ENCODE measurements around the gene THAP3. TPM values are rescaled to one million over a fixed set of nuclear protein-coding genes. Genes with fewer than 3 reads are reported as not detected.

Gene THAP3
- polyA plus RNA-seq, 1 donor from 2014 or later = 51.5 TPM

DNA sequence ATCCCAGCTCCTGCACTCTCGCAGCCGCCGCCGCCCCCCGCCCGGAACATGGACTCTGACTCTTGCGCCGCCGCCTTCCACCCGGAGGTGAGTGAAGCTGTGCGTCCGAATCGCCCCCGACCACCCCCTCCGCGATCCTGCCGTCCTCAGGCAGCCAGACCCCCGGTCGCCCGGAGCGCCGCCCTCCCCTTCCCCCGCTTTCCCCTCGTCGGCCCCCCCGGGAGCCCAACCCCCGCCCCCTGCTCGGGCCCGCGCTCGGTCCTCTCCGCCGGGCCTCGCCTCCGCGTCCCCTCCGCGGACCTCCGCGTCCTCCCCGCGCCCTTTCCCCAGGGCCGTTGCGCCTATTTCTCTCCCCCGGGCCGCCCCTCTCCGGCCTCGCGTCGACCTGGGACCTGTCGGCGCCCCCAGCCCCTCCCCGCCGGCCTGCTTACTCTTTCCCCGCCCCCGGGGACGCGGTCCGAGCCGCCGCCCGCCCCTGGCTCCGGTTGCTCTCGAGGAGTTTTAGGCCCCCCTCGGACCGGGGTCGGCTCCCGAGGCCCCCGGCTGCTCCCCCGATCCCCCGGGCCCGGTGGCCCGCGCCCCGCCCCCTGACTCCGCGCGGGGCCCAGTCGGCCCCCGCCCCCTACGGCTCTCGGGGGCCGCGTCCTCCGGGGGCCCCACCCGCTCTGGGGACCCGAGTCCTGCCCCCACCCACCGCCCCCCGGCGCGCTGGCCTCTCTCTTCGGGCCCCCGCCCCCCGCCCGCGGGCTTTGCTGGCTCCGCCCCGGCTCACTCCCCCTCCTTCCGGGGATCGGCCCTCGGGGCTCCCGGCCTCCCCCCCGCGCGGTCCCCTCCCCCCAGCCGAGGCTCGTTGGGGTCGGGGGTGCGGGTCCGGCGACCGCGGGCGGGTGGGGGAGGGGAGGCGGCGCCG lies 10.4 kb upstream of the THAP3 start:
- Histone ChIP-seq H3K27me3 (ENCODE audit: insufficient read depth, low read depth, low read length) (no peaks in the 10 kb centered on the region), H3K9ac (ENCODE audit: low read length) (peak overlapping the region; percentile 84), H3F3A (ENCODE audit: insufficient read depth, low read length, poor library complexity, severe bottlenecking) (no peaks in the 10 kb centered on the region), H3K4me3 (ENCODE audit: low read length) (peak overlapping the region; percentile 75), H3K27ac (ENCODE audit: low read length) (peak overlapping the region; percentile 56), H3K36me3 (ENCODE audit: insufficient read depth, low read length) (no peaks in the 10 kb centered on the region), H4K20me1 (ENCODE audit: insufficient read depth) (peaks cover 8% of the 10 kb centered on the region), H2AFZ (ENCODE audit: low read depth, low read length) (no peak overlapping the region), H3K79me2 (replicated peaks; ENCODE audit: insufficient read depth, low read length) (peaks cover 19% of the 10 kb centered on the region), H3K9me3 (ENCODE audit: low read length) (no peaks in the 10 kb centered on the region), H3K4me2 (ENCODE audit: low read length) (no peak overlapping the region), H3K9me2 (ENCODE audit: insufficient read depth, low read length) (no peaks in the 10 kb centered on the region)
- TF ChIP-seq EZH2 (IDR thresholded peaks at IDR 0.05; ENCODE audit: borderline replicate concordance, insufficient read depth, low read length, poor library complexity, severe bottlenecking) (no peak), POLR2AphosphoS5 (IDR thresholded peaks at IDR 0.05) (no peak), SMC3 (conservative IDR thresholded peaks at IDR 0.05; ENCODE audit: poor library complexity) (no peak), TAF1 (IDR thresholded peaks at IDR 0.05; ENCODE audit: low read depth) (no peak), MXI1 (conservative IDR thresholded peaks at IDR 0.05; ENCODE audit: poor library complexity, severe bottlenecking) (no peak), EP300 (conservative IDR thresholded peaks at IDR 0.05; ENCODE audit: poor library complexity, severe bottlenecking) (no peak), RAD21 (conservative IDR thresholded peaks at IDR 0.05) (no peak)
- TF ChIP-seq, protein P1, sequence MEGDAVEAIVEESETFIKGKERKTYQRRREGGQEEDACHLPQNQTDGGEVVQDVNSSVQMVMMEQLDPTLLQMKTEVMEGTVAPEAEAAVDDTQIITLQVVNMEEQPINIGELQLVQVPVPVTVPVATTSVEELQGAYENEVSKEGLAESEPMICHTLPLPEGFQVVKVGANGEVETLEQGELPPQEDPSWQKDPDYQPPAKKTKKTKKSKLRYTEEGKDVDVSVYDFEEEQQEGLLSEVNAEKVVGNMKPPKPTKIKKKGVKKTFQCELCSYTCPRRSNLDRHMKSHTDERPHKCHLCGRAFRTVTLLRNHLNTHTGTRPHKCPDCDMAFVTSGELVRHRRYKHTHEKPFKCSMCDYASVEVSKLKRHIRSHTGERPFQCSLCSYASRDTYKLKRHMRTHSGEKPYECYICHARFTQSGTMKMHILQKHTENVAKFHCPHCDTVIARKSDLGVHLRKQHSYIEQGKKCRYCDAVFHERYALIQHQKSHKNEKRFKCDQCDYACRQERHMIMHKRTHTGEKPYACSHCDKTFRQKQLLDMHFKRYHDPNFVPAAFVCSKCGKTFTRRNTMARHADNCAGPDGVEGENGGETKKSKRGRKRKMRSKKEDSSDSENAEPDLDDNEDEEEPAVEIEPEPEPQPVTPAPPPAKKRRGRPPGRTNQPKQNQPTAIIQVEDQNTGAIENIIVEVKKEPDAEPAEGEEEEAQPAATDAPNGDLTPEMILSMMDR (IDR thresholded peaks at IDR 0.05; ENCODE audit: poor library complexity, severe bottlenecking) = no peak
- TF ChIP-seq, protein P2, sequence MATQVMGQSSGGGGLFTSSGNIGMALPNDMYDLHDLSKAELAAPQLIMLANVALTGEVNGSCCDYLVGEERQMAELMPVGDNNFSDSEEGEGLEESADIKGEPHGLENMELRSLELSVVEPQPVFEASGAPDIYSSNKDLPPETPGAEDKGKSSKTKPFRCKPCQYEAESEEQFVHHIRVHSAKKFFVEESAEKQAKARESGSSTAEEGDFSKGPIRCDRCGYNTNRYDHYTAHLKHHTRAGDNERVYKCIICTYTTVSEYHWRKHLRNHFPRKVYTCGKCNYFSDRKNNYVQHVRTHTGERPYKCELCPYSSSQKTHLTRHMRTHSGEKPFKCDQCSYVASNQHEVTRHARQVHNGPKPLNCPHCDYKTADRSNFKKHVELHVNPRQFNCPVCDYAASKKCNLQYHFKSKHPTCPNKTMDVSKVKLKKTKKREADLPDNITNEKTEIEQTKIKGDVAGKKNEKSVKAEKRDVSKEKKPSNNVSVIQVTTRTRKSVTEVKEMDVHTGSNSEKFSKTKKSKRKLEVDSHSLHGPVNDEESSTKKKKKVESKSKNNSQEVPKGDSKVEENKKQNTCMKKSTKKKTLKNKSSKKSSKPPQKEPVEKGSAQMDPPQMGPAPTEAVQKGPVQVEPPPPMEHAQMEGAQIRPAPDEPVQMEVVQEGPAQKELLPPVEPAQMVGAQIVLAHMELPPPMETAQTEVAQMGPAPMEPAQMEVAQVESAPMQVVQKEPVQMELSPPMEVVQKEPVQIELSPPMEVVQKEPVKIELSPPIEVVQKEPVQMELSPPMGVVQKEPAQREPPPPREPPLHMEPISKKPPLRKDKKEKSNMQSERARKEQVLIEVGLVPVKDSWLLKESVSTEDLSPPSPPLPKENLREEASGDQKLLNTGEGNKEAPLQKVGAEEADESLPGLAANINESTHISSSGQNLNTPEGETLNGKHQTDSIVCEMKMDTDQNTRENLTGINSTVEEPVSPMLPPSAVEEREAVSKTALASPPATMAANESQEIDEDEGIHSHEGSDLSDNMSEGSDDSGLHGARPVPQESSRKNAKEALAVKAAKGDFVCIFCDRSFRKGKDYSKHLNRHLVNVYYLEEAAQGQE (IDR thresholded peaks at IDR 0.05; ENCODE audit: borderline replicate concordance) = no peak

DNA sequence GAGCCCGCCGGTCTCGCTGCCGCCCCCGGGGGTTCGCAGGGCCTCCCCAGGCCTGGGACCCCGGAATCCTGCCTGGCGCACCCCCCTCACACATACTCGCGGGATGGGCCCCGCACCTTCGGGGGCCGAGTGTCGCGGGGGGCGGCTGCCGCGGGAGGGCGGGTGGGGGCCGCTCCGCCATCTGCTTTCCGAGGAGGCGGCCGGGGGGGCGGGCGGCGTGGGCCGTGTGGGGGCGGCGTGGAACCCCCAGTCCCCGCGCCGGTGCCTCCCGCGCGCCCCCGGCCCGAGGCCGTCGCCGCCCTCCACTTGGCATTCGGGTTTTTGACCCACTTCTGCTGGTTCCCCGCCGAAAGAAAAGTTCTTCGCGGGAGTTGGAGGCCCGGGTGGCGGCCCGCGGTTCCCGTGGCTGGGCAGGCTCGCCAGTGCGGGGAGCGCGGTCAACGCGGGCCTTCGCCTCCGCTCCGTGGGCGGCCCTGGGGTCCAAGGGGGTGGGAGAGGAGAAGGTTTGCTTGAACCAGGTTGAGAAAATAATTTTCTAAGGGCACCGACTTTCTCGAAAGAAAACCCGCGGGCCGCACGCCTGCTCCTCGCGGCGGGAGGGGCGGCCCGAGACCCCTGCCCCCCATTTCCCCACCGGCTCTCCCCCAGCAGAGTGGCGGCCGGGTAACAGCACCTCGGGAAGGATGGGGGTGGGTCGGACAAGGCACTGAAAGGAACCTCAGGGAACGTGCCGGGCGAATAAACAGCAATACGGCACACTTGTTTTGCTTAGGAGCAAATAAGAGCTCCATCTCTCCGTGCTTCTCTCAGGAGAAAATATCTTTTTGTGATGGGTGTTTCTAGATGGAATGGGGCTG lies 9.5 kb upstream of the THAP3 start:
- Histone ChIP-seq H3K4me3 (ENCODE audit: low read length) (peak overlapping the region; percentile 75), H3F3A (ENCODE audit: insufficient read depth, low read length, poor library complexity, severe bottlenecking) (no peaks in the 10 kb centered on the region), H4K20me1 (ENCODE audit: insufficient read depth) (peaks cover 8% of the 10 kb centered on the region), H3K9ac (ENCODE audit: low read length) (peak overlapping the region; percentile 84), H3K27ac (ENCODE audit: low read length) (no peak overlapping the region), H3K4me2 (ENCODE audit: low read length) (peak overlapping the region; percentile 15), H3K36me3 (ENCODE audit: insufficient read depth, low read length) (no peaks in the 10 kb centered on the region), H3K79me2 (replicated peaks; ENCODE audit: insufficient read depth, low read length) (peaks cover 19% of the 10 kb centered on the region), H3K27me3 (ENCODE audit: insufficient read depth, low read depth, low read length) (no peaks in the 10 kb centered on the region), H3K9me2 (ENCODE audit: insufficient read depth, low read length) (no peaks in the 10 kb centered on the region), H2AFZ (ENCODE audit: low read depth, low read length) (no peak overlapping the region), H3K9me3 (ENCODE audit: low read length) (no peaks in the 10 kb centered on the region)
- TF ChIP-seq, protein P2 (IDR thresholded peaks at IDR 0.05; ENCODE audit: borderline replicate concordance) = no peak
- no peak for TF ChIP-seq TAF1 (IDR thresholded peaks at IDR 0.05; ENCODE audit: low read depth)
- TF ChIP-seq SMC3 (conservative IDR thresholded peaks at IDR 0.05; ENCODE audit: poor library complexity) = no peak
- no peak for TF ChIP-seq MXI1 (conservative IDR thresholded peaks at IDR 0.05; ENCODE audit: poor library complexity, severe bottlenecking)
- no peak for TF ChIP-seq EZH2 (IDR thresholded peaks at IDR 0.05; ENCODE audit: borderline replicate concordance, insufficient read depth, low read length, poor library complexity, severe bottlenecking)
- no peak for TF ChIP-seq EP300 (conservative IDR thresholded peaks at IDR 0.05; ENCODE audit: poor library complexity, severe bottlenecking)
- TF ChIP-seq RAD21 (conservative IDR thresholded peaks at IDR 0.05) = no peak
- no peak for TF ChIP-seq POLR2AphosphoS5 (IDR thresholded peaks at IDR 0.05)
- TF ChIP-seq, protein P1 (IDR thresholded peaks at IDR 0.05; ENCODE audit: poor library complexity, severe bottlenecking) = no peak
